Gastrocnemius medialis (tissue), 4 donors: ENCODE results near the gene NCAPG2. TPM values are rescaled to one million over a fixed set of nuclear protein-coding genes. Genes with fewer than 3 reads are reported as not detected.

ENCODE experiments used
- ATAC-seq, 2 donors: fragments of 150-250 bp; one replicate each; pipeline ENCODE4 v1.9.1; 2016
- DNase-seq, 2 donors: peaks; one replicate each; pipeline ENCODE4 v3.0.0-alpha.2; 2019
- H3K27ac ChIP-seq, 4 donors: fragments of 200-600 bp; sonication (generic); 1 replicate in 1 of 4; 2 replicates in 3 of 4; pipeline ENCODE4 v1.5.1; 2016 to 2018; ENCODE audit warnings: mild to moderate bottlenecking in 2 of 4, moderate library complexity in 1 of 4
- H3K27me3 ChIP-seq, 3 donors: fragments of 200-600 bp; sonication (generic) in 2 of 3; 1 replicate in 1 of 3; 2 replicates in 2 of 3; pipeline versions ENCODE4 v1.5.1 to v1.6.0; 2016 to 2019; ENCODE audit warnings: mild to moderate bottlenecking in 1 of 3, moderate library complexity in 1 of 3
- H3K36me3 ChIP-seq, 2 donors: fragments of 200-600 bp; sonication (generic) in 1 of 2; one replicate each; pipeline ENCODE4 v1.5.1; 2017 to 2018
- H3K4me1 ChIP-seq, 2 donors: fragments of 200-600 bp; sonication (generic) in 1 of 2; one replicate each; pipeline ENCODE4 v1.5.1; 2016 to 2017; ENCODE audit warnings: mild to moderate bottlenecking in 2 of 2
- H3K4me3 ChIP-seq, 4 donors: fragments of 200-600 bp; sonication (generic) in 3 of 4; 1 replicate in 1 of 4; 2 replicates in 3 of 4; pipeline ENCODE4 v1.5.1; 2016 to 2019; ENCODE audit warnings: mild to moderate bottlenecking in 2 of 4
- H3K9me3 ChIP-seq, 3 donors: fragments of 200-600 bp; sonication (generic) in 2 of 3; 1 replicate in 1 of 3; 2 replicates in 2 of 3; pipeline ENCODE4 v1.5.1; 2016 to 2019
- CTCF ChIP-seq, 5 experiments: fragments of 450-650 bp in 3 of 5; fragments of 200-600 bp in 2 of 5; sonication (generic) in 2 of 5; IDR thresholded peaks in 4 of 5; conservative IDR thresholded peaks in 1 of 5; 1 replicate in 4 of 5; 2 replicates in 1 of 5; pipeline ENCODE4 v1.5.1; 2016 to 2019; ENCODE audit warnings: antibody characterized with exemption in 5 of 5, mild to moderate bottlenecking in 3 of 5, moderate library complexity in 3 of 5
- POLR2A ChIP-seq, 2 donors: fragments of 450-650 bp; IDR thresholded peaks; one replicate each; pipeline ENCODE4 v1.6.1; 2017; ENCODE audit warnings: antibody characterized with exemption in 2 of 2, mild to moderate bottlenecking in 2 of 2, moderate library complexity in 2 of 2
- in situ Hi-C, 4 donors: fragments of 200-750 bp; cut with MboI; loops; one replicate each; pipeline versions ENCODE4 v1.15.0 to v1.8.0; 2017; ENCODE audit warnings: low sequenced_read_pairs in 4 of 4
- intact Hi-C: fragments of 100-400 bp; cut with DNase I; formaldehyde crosslinking; loops from one replicate; pipeline ENCODE4 v1.15.1; 2023; ENCODE audit warnings: low total_unique reads
- total RNA-seq, 4 donors: library from RNA; depleted of rRNA; stranded (reverse); fragments of >200 nt; gene quantifications; one replicate each; pipeline versions ENCODE4 v1.1.0 to v1.2.3, GENCODE V29; 2016

NCAPG2 gene
- total RNA-seq, 4 donors from 2014 or later = 3.0 to 4.5 (median 3.9) TPM

DNA sequence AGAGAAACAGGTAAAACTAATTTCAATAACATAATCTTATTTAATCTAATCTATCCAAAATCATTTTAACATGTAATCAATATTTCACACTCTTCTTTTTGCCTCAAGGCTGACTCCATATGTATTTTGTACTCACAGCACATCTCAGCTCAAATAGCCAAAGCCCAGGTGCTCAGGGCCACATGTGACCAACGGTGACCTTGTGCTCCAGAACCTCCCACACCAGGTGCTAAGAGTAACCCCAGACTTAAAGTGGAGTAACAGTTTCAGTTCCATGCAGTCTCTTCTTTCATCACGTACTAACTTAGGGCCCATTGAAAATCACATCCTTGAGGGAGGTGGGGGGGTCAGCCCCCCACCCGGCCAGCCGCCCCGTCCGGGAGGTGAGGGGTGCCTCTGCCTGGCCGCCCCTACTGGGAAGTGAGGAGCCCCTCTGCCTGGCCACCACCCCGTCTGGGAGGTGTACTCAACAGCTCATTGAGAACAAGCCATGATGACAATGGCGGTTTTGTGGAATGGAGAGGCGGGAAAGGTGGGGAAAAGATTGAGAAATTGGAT, 47.3 kb downstream of the NCAPG2 start:
- no peak overlapping the region for H3K4me3 ChIP-seq
- in situ Hi-C loops = no loop called here
- intact Hi-C loops = no loop called here
- no peaks in the 10 kb centered on the region for H3K4me1 ChIP-seq
- no peak overlapping the region for H3K27ac ChIP-seq
- no peaks in the 10 kb centered on the region for H3K9me3 ChIP-seq
- no peaks in the 10 kb centered on the region for H3K27me3 ChIP-seq
- no peak for ATAC-seq
- H3K36me3 ChIP-seq = peaks cover 0 to 5% of the 10 kb centered on the region in 2 donors
- TF ChIP-seq POLR2A (IDR thresholded peaks at IDR 0.05) (no peak), CTCF (IDR thresholded peaks at IDR 0.05 in 4 of 5, conservative IDR thresholded peaks at IDR 0.05 in 1 of 5) (no peak)
- DNase-seq = no peak

- no peak for ATAC-seq
- Histone ChIP-seq H3K4me1 (no peaks in the 10 kb centered on the region), H3K9me3 (no peaks in the 10 kb centered on the region), H3K4me3 (no peak overlapping the region), H3K36me3 (peaks cover 0 to 5% of the 10 kb centered on the region in 2 donors), H3K27ac (no peak overlapping the region), H3K27me3 (no peaks in the 10 kb centered on the region)
- in situ Hi-C loops = no loop called here
- intact Hi-C loops = no loop called here
- TF ChIP-seq CTCF (IDR thresholded peaks at IDR 0.05 in 4 of 5, conservative IDR thresholded peaks at IDR 0.05 in 1 of 5) = no peak
- no peak for TF ChIP-seq POLR2A (IDR thresholded peaks at IDR 0.05)
- no peak for DNase-seq
Measured at GRCh38 chr7:158655931-158656441, 48.6 kb downstream of the NCAPG2 start.

- in situ Hi-C loops = no loop called here
- DNase-seq = no peak
- no peak for TF ChIP-seq CTCF (IDR thresholded peaks at IDR 0.05 in 4 of 5, conservative IDR thresholded peaks at IDR 0.05 in 1 of 5)
- TF ChIP-seq POLR2A (IDR thresholded peaks at IDR 0.05) = no peak
- ATAC-seq = no peak
- intact Hi-C loops = no loop called here
- Histone ChIP-seq H3K36me3 (peaks cover 0 to 5% of the 10 kb centered on the region in 2 donors), H3K4me3 (no peak overlapping the region), H3K27ac (no peak overlapping the region), H3K9me3 (no peaks in the 10 kb centered on the region), H3K4me1 (no peaks in the 10 kb centered on the region), H3K27me3 (no peaks in the 10 kb centered on the region)
Measured at GRCh38 chr7:158655507-158655906, 49.1 kb downstream of the NCAPG2 start.

DNA sequence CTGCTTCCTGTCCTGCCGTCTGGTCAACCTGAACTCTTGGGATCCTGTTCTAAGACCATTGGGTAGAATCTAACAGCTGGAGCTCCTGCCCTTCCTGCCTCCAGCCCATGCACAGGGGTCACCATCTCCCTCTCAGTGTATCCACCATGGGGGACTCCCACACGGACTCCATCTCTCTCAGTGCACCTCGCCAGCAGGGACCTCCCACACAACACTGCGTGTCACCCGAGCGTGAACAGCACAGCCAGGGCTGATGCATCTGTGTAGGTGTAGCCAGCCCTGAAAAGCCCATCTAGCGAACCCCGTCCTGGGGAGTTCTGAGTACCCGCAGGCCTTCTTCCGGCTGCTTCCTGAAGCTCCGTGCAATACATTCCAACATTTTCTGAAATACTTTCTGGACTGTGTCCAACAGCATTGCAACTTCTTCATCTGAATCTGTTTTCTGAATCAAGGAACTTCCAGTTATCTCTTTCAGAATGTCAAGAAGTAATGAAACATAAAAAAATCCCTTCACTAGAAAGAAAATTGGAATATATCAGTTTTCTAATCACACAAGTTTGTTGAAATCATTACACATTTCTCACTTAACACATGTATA, 52.5 kb downstream of the NCAPG2 start:
- in situ Hi-C loops = no loop called here
- Histone ChIP-seq H3K9me3 (no peaks in the 10 kb centered on the region), H3K4me3 (no peak overlapping the region), H3K27ac (no peak overlapping the region), H3K27me3 (no peaks in the 10 kb centered on the region), H3K36me3 (peaks cover 0 to 5% of the 10 kb centered on the region in 2 donors), H3K4me1 (no peaks in the 10 kb centered on the region)
- intact Hi-C loops = no loop called here
- no peak for TF ChIP-seq POLR2A (IDR thresholded peaks at IDR 0.05)
- no peak for TF ChIP-seq CTCF (IDR thresholded peaks at IDR 0.05 in 4 of 5, conservative IDR thresholded peaks at IDR 0.05 in 1 of 5)
- ATAC-seq = no peak
- DNase-seq = no peak
